Measurements from ENCODE around the gene RAB35.

The RAB35 gene

GRCh38 chr12:120076651-120077050, 39.9 kb downstream of the RAB35 start:
- Histone ChIP-seq H3K4me1 (ENCODE audit: control insufficient read depth, low read length) (no peaks in the 10 kb centered on the region), H3K4me2 (ENCODE audit: low read length) (no peak overlapping the region), H3K27me3 (ENCODE audit: control insufficient read depth, low read length) (no peaks in the 10 kb centered on the region), H3K4me3 (ENCODE audit: low read length) (no peak overlapping the region), H3K9me2 (replicated peaks; ENCODE audit: control insufficient read depth, low read length) (no peaks in the 10 kb centered on the region), H4K20me1 (ENCODE audit: control insufficient read depth, insufficient read depth, low read depth, low read length) (no peaks in the 10 kb centered on the region), H3F3A (ENCODE audit: control insufficient read depth, insufficient read depth) (no peaks in the 10 kb centered on the region), H3K79me2 (ENCODE audit: control insufficient read depth, low read length) (no peaks in the 10 kb centered on the region), H3K36me3 (ENCODE audit: control insufficient read depth, low read length) (no peaks in the 10 kb centered on the region), H3K9me3 (ENCODE audit: control insufficient read depth, insufficient read depth, low read length) (no peaks in the 10 kb centered on the region), H3K27ac (ENCODE audit: low read depth, low read length) (no peak overlapping the region)
- no peak for TF ChIP-seq EZH2phosphoT487 (IDR thresholded peaks at IDR 0.05; ENCODE audit: borderline replicate concordance, low read length)
- TF ChIP-seq, protein P1, sequence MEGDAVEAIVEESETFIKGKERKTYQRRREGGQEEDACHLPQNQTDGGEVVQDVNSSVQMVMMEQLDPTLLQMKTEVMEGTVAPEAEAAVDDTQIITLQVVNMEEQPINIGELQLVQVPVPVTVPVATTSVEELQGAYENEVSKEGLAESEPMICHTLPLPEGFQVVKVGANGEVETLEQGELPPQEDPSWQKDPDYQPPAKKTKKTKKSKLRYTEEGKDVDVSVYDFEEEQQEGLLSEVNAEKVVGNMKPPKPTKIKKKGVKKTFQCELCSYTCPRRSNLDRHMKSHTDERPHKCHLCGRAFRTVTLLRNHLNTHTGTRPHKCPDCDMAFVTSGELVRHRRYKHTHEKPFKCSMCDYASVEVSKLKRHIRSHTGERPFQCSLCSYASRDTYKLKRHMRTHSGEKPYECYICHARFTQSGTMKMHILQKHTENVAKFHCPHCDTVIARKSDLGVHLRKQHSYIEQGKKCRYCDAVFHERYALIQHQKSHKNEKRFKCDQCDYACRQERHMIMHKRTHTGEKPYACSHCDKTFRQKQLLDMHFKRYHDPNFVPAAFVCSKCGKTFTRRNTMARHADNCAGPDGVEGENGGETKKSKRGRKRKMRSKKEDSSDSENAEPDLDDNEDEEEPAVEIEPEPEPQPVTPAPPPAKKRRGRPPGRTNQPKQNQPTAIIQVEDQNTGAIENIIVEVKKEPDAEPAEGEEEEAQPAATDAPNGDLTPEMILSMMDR (IDR thresholded peaks at IDR 0.05; ENCODE audit: low read depth, low read length, poor library complexity, severe bottlenecking): no peak

DNA sequence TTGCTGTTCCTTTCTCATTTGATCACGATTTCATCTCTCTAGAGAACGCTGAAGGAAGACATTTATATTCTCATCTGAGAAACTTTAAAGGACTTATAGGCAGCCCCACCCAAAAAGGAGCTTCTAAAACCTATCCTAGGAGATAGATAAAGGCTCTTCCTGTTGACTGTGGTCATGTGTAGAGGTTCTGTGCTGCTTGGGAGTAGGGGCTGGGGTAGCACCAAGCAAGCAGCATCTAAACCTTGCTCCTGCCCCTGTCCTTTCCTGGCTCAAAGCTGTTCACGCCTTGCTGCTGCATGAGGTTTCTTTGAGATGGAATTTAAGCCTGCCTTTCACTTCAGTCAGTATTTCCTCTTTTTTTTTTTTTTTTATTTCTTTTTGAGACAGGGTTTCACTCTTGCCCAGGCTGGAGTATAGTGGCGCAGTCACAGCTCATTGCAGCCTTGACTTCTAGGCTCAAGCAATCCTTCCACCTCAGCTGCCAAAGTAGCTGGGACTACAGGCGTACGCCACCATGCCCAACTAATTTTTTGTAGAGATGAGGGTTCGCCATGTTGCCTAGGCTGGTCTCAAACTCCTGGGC, 41.4 kb downstream of the RAB35 start:
- TF ChIP-seq EZH2phosphoT487 (IDR thresholded peaks at IDR 0.05; ENCODE audit: borderline replicate concordance, low read length): no peak
- TF ChIP-seq, protein P1 (IDR thresholded peaks at IDR 0.05; ENCODE audit: low read depth, low read length, poor library complexity, severe bottlenecking): no peak
- Histone ChIP-seq H3K4me1 (ENCODE audit: control insufficient read depth, low read length) (no peaks in the 10 kb centered on the region), H3F3A (ENCODE audit: control insufficient read depth, insufficient read depth) (no peaks in the 10 kb centered on the region), H3K27ac (ENCODE audit: low read depth, low read length) (no peak overlapping the region), H3K9me2 (replicated peaks; ENCODE audit: control insufficient read depth, low read length) (no peaks in the 10 kb centered on the region), H3K79me2 (ENCODE audit: control insufficient read depth, low read length) (no peaks in the 10 kb centered on the region), H3K9me3 (ENCODE audit: control insufficient read depth, insufficient read depth, low read length) (no peaks in the 10 kb centered on the region), H4K20me1 (ENCODE audit: control insufficient read depth, insufficient read depth, low read depth, low read length) (no peaks in the 10 kb centered on the region), H3K27me3 (ENCODE audit: control insufficient read depth, low read length) (no peaks in the 10 kb centered on the region), H3K4me2 (ENCODE audit: low read length) (no peak overlapping the region), H3K36me3 (ENCODE audit: control insufficient read depth, low read length) (no peaks in the 10 kb centered on the region), H3K4me3 (ENCODE audit: low read length) (no peak overlapping the region)

- Histone ChIP-seq H3K9me2 (replicated peaks; ENCODE audit: control insufficient read depth, low read length) (no peaks in the 10 kb centered on the region), H3K79me2 (ENCODE audit: control insufficient read depth, low read length) (no peaks in the 10 kb centered on the region), H3K4me2 (ENCODE audit: low read length) (no peak overlapping the region), H3K4me1 (ENCODE audit: control insufficient read depth, low read length) (no peaks in the 10 kb centered on the region), H3K4me3 (ENCODE audit: low read length) (no peak overlapping the region), H3K27me3 (ENCODE audit: control insufficient read depth, low read length) (no peaks in the 10 kb centered on the region), H4K20me1 (ENCODE audit: control insufficient read depth, insufficient read depth, low read depth, low read length) (no peaks in the 10 kb centered on the region), H3K9me3 (ENCODE audit: control insufficient read depth, insufficient read depth, low read length) (no peaks in the 10 kb centered on the region), H3F3A (ENCODE audit: control insufficient read depth, insufficient read depth) (no peaks in the 10 kb centered on the region), H3K27ac (ENCODE audit: low read depth, low read length) (no peak overlapping the region), H3K36me3 (ENCODE audit: control insufficient read depth, low read length) (no peaks in the 10 kb centered on the region)
- TF ChIP-seq, protein P1 (IDR thresholded peaks at IDR 0.05; ENCODE audit: low read depth, low read length, poor library complexity, severe bottlenecking): no peak
- TF ChIP-seq EZH2phosphoT487 (IDR thresholded peaks at IDR 0.05; ENCODE audit: borderline replicate concordance, low read length): no peak
Measured at GRCh38 chr12:120072472-120073249, 43.9 kb downstream of the RAB35 start.
